Epithelial cell of proximal tubule (primary cell): ENCODE data around the gene LRTM1. TPM values are rescaled to one million over a fixed set of nuclear protein-coding genes. Genes with fewer than 3 reads are reported as not detected.

Experiments used
- DNase-seq: peaks from one replicate; pipeline ENCODE4 v3.0.0-alpha.2; 2011; ENCODE audit warnings: low read depth
- H3K4me3 ChIP-seq: 2 replicates; pipeline ENCODE4 v1.5.1; 2011; ENCODE audit warnings: low read depth, mild to moderate bottlenecking, low read length
- total RNA-seq: library from RNA; depleted of rRNA; stranded (reverse); fragments of >200 nt; gene quantifications from 2 replicates; pipeline ENCODE4 v1.2.3, GENCODE V29; 2015
- TF ChIP-seq, protein P1 (sequence below): conservative IDR thresholded peaks from 2 replicates; pipeline ENCODE4 v1.5.1; 2012; ENCODE audit warnings: low read depth, mild to moderate bottlenecking, low read length

Gene LRTM1
- total RNA-seq, 1 donor from 2014 or later: not detected

DNA sequence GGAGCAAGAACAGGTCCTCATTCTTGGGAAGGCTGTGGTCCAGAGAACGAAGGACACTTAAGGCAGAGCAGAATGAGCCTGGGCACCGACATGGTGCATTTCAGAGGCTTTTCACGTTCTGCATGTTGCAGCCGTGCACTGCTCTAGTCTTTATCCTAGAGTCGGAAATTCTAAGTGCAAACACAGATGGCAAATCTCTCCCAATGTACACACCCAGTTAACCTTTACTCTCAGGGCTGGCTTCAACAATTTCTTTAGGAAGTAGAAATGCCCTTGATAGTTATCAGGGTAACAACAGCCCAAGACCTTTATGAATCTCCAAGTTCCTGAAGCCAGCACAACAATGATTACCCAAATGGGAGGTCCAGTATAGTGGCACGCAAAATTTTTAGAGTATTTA lies 39.1 kb upstream of the LRTM1 start:
- no peak for DNase-seq
- TF ChIP-seq, protein P1, sequence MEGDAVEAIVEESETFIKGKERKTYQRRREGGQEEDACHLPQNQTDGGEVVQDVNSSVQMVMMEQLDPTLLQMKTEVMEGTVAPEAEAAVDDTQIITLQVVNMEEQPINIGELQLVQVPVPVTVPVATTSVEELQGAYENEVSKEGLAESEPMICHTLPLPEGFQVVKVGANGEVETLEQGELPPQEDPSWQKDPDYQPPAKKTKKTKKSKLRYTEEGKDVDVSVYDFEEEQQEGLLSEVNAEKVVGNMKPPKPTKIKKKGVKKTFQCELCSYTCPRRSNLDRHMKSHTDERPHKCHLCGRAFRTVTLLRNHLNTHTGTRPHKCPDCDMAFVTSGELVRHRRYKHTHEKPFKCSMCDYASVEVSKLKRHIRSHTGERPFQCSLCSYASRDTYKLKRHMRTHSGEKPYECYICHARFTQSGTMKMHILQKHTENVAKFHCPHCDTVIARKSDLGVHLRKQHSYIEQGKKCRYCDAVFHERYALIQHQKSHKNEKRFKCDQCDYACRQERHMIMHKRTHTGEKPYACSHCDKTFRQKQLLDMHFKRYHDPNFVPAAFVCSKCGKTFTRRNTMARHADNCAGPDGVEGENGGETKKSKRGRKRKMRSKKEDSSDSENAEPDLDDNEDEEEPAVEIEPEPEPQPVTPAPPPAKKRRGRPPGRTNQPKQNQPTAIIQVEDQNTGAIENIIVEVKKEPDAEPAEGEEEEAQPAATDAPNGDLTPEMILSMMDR: no peak
- no peak overlapping the region for H3K4me3 ChIP-seq

DNA sequence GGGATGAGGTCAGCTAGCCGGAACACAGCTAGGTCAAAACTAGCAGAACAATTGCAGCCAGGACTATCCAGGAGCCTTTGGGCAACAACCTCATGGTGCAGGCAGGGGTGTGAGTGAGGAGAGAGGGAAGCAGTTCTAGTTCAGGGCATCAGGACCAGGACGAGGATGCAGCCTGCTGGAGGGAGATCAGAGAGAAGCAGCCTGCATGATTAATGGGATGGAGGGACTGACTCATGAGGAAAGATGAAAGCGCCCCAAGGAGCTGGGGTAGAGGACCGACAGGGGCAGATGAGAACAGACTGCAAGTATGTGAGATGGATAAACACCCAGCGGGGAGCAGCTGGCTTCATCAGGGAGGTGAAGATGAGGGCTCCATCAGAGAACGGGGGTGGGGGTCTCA lies 37.9 kb upstream of the LRTM1 start:
- no peak overlapping the region for H3K4me3 ChIP-seq
- DNase-seq: no peak
- TF ChIP-seq, protein P1: no peak

DNA sequence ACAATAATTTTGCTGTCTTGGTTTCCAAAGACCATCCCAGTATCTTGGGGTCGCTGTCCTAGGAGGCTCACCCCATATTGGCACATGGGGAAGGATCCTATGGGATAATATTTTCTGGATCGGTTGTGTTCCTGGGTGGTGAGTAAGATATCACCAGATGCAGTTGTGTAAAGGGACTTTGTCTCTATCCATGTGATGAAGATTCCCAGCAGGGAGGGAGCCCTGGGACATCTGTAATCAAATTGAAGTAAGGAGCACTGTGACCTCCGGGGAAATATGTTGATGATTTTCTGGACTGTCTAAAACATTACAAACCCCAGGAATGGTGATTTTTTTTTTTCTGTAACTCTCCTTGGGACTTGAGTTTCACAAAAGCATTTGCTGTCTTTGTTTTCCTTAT lies 36.2 kb upstream of the LRTM1 start:
- H3K4me3 ChIP-seq: no peak overlapping the region
- TF ChIP-seq, protein P1: no peak
- no peak for DNase-seq

DNA sequence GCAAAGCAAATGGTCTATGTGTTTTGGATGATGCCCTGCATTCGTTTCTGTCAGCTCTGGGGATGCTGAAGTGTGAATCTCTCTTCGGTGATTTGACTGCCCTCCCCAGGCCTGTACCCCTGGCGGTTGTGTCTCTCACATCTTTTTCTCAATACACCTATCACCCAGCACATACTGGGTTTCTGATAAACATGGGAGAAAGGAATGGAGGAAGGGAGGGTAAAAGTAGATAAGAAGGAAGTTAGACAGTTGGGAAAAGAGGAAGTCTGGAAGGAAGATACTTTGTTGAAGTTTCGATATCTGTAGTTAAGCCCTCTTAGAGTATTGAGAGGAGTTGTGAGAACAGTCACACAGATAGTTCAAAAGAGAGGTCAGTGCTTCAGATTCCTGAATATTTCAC lies 35.8 kb upstream of the LRTM1 start:
- H3K4me3 ChIP-seq: no peak overlapping the region
- TF ChIP-seq, protein P1: no peak
- no peak for DNase-seq

DNA sequence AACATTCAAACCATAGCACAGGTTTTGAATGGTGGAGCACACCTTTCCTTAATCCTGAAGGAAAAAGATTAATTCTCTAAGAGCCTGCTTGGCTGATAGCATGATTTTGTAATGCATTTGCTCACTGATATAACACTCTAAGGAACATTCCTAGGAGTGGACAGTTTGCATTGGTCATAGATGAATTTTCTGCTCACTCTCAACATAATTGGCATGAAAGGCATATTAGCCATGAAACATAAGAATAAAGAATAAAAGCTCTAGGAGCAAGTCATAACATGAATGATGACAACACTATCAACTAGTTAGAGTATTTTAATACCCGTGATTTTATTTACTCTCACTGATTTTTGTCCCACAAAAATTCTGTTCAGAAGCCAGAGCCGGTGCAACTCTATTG lies 34.3 kb upstream of the LRTM1 start:
- TF ChIP-seq, protein P1: no peak
- DNase-seq: no peak
- H3K4me3 ChIP-seq: no peak overlapping the region

DNA sequence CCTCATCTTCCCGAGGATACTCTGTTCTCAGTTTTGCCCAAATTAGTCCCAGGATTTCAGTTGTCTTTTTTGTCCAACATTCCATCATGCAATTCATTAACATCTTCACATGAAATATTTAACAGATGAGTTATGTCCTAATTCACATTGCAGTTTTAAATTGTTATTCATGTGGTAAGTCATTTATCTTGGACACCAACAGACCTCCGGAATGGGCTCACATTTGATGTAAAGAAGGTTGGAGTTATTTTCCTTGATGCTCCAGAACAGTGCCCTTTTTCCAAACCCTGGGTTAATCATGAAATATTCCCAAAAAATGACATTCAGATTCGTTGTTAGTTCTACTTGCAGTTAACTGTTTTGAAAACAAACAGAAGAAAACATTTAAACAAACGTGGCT lies 32.8 kb upstream of the LRTM1 start:
- no peak overlapping the region for H3K4me3 ChIP-seq
- no peak for DNase-seq
- TF ChIP-seq, protein P1: no peak

DNA sequence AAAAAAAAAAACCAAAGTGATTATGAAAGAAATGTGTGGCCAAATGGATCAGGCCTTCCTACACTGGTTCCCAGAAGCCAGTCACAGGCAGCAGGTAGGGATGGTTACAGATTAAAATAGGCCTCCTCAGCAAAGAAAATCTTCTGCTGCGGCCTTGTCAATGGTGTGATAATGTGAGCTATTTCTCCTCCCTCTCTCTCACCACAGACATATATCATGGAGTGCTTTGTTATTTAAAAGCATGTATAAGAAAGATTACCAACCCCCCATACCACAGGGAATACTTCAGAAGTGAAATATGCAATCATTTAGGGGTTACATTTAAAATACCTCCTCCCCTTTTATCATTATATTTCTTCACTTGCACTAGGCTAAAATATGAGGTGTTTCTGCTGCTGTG lies 32.2 kb upstream of the LRTM1 start:
- TF ChIP-seq, protein P1: no peak
- H3K4me3 ChIP-seq: no peak overlapping the region
- DNase-seq: no peak
